ENCODE data around the gene DNAH3.

DNA sequence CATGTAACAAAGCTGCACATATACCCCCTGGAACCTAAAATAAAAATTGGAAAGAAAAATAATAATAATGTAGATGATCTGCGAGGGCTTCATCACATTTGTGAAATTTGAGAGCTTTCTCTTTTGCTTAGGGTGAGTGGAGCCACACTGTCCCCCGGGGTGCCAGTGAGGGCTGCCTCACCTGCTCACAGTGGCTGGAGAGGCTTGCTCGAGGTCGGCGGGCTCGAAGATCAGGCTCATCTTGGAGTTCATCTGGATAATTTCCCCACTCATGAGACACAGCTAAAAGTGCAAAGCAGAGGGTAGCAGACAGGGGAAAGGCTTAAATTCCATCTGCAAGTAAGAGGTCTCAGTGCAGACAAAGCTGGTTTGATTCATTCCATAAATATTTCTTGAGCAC is 123.8 kb downstream of the DNAH3 start:
- no peak for TF ChIP-seq POLR2A (IDR thresholded peaks at IDR 0.05)
- TF ChIP-seq, protein P1, sequence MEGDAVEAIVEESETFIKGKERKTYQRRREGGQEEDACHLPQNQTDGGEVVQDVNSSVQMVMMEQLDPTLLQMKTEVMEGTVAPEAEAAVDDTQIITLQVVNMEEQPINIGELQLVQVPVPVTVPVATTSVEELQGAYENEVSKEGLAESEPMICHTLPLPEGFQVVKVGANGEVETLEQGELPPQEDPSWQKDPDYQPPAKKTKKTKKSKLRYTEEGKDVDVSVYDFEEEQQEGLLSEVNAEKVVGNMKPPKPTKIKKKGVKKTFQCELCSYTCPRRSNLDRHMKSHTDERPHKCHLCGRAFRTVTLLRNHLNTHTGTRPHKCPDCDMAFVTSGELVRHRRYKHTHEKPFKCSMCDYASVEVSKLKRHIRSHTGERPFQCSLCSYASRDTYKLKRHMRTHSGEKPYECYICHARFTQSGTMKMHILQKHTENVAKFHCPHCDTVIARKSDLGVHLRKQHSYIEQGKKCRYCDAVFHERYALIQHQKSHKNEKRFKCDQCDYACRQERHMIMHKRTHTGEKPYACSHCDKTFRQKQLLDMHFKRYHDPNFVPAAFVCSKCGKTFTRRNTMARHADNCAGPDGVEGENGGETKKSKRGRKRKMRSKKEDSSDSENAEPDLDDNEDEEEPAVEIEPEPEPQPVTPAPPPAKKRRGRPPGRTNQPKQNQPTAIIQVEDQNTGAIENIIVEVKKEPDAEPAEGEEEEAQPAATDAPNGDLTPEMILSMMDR (IDR thresholded peaks at IDR 0.05): no peak
